ENCODE data around the gene PPP1R18.
"Not testable (repeated sequence)": the region's sequence is repeated elsewhere in the genome, so short reads cannot be mapped to it uniquely, and the experiment has no call there.

- TF ChIP-seq CTCF, POLR2A (IDR thresholded peaks at IDR 0.05): not testable (repeated sequence)
Measured at GRCh38 chr6:30722025-30722279, 35.5 kb upstream of the PPP1R18 start.
